Activated T-cell treated with anti-CD3 and anti-CD28 coated beads, Interleukin-2, amount 50 U/mL, for 24 hours (primary cell): ENCODE measurements around the gene PDE10A.

Source experiments
- DNase-seq: peaks from one replicate; pipeline ENCODE4 v3.0.0-alpha.2; 2020
- H3K27ac Mint-ChIP-seq: 2 replicates; pipeline ENCODE4 v1.8.0; 2020; ENCODE audit warnings: mild to moderate bottlenecking, mixed read lengths
- H3K27me3 Mint-ChIP-seq: 2 replicates; pipeline ENCODE4 v1.8.0; 2020; ENCODE audit warnings: mixed read lengths
- H3K36me3 Mint-ChIP-seq: 2 replicates; pipeline ENCODE4 v1.8.0; 2020; ENCODE audit warnings: low read depth, mixed read lengths
- H3K4me1 Mint-ChIP-seq: 2 replicates; pipeline ENCODE4 v1.8.0; 2020; ENCODE audit warnings: low read depth, mixed read lengths
- H3K4me3 Mint-ChIP-seq: 2 replicates; pipeline ENCODE4 v1.8.0; 2020; ENCODE audit warnings: mild to moderate bottlenecking, moderate library complexity, mixed read lengths
- H3K9me3 Mint-ChIP-seq: 2 replicates; pipeline ENCODE4 v1.8.0; 2020; ENCODE audit warnings: mixed read lengths

Gene PDE10A

GRCh38 chr6:165665384-165665672 lies 2.3 kb upstream of the PDE10A start:
- Mint-ChIP-seq H3K4me3 (no peak overlapping the region), H3K27me3 (peaks cover 40% of the 10 kb centered on the region), H3K36me3 (no peaks in the 10 kb centered on the region), H3K9me3 (no peaks in the 10 kb centered on the region), H3K4me1 (peaks cover 8% of the 10 kb centered on the region), H3K27ac (no peak overlapping the region)
- DNase-seq: no peak

GRCh38 chr6:165664559-165665383 lies 1.7 kb upstream of the PDE10A start:
- Mint-ChIP-seq H3K4me3 (no peak overlapping the region), H3K27me3 (peaks cover 45% of the 10 kb centered on the region), H3K9me3 (no peaks in the 10 kb centered on the region), H3K4me1 (peaks cover 8% of the 10 kb centered on the region), H3K36me3 (no peaks in the 10 kb centered on the region), H3K27ac (no peak overlapping the region)
- DNase-seq: no peak

GRCh38 chr6:165663736-165664558 lies 906 bp upstream of the PDE10A start:
- no peaks in the 10 kb centered on the region for H3K36me3 Mint-ChIP-seq
- H3K9me3 Mint-ChIP-seq: no peaks in the 10 kb centered on the region
- no peak for DNase-seq
- H3K4me3 Mint-ChIP-seq: no peak overlapping the region
- H3K27me3 Mint-ChIP-seq: peaks cover 53% of the 10 kb centered on the region
- no peak overlapping the region for H3K27ac Mint-ChIP-seq
- peaks cover 8% of the 10 kb centered on the region for H3K4me1 Mint-ChIP-seq

GRCh38 chr6:165663377-165663735 lies 315 bp upstream of the PDE10A start:
- Mint-ChIP-seq H3K27ac (peak overlapping the region; percentile 40), H3K9me3 (no peaks in the 10 kb centered on the region), H3K4me1 (peaks cover 8% of the 10 kb centered on the region), H3K36me3 (no peaks in the 10 kb centered on the region), H3K27me3 (peaks cover 58% of the 10 kb centered on the region), H3K4me3 (no peak overlapping the region)
- no peak for DNase-seq

- Mint-ChIP-seq H3K4me1 (peaks cover 8% of the 10 kb centered on the region), H3K27ac (no peak overlapping the region), H3K4me3 (no peak overlapping the region), H3K27me3 (peaks cover 66% of the 10 kb centered on the region), H3K9me3 (no peaks in the 10 kb centered on the region), H3K36me3 (no peaks in the 10 kb centered on the region)
- DNase-seq: no peak
These were observed 846 bp downstream of the PDE10A start for GRCh38 chr6:165662041-165662748.

- no peak overlapping the region for H3K27ac Mint-ChIP-seq
- no peak overlapping the region for H3K4me3 Mint-ChIP-seq
- H3K4me1 Mint-ChIP-seq: peaks cover 8% of the 10 kb centered on the region
- no peak for DNase-seq
- peaks cover 63% of the 10 kb centered on the region for H3K27me3 Mint-ChIP-seq
- H3K36me3 Mint-ChIP-seq: no peaks in the 10 kb centered on the region
- H3K9me3 Mint-ChIP-seq: no peaks in the 10 kb centered on the region
These were observed 1.4 kb downstream of the PDE10A start for GRCh38 chr6:165661664-165662025.

DNA sequence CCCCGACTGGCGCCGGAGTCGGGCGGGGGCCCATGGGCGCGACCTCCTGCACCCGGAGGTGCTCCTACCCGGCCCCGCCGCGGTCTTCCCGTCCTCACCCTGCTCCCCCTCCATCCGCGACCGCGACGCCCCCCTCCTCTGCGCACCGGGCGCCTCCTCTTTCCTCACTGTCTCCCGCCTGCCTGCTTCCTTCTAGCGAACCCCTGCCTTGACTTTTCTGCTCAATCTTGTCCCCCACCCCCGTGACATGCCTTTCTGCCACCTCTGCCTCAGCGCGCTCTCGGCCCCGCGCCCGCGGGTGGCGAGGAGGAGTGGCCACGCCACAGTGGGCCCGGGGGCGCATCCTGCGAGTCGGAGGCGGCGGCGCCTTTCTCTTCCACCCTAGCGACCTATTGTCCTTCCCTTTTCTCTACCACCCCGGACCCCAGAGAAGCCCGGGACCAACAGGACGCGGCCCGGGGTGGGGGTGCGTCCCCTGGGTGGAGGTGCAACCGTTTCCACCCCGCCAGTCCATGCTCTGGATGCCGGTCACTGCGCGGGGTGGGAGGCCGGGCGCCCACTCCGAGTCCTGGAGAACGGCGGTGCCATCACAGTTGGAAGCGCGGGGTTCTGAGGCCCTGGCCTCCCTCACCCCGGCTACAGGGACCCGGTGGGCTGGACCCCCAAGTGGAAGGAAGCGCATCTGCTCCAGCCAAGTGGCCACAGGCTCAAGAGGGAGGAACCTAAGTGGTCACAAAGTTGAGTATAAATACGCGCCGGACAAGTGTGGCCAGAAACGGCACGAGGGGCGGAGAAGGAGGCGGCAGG lies 2.0 kb downstream of the PDE10A start:
- peaks cover 59% of the 10 kb centered on the region for H3K27me3 Mint-ChIP-seq
- H3K4me1 Mint-ChIP-seq: peaks cover 8% of the 10 kb centered on the region
- no peaks in the 10 kb centered on the region for H3K9me3 Mint-ChIP-seq
- no peaks in the 10 kb centered on the region for H3K36me3 Mint-ChIP-seq
- DNase-seq: no peak
- no peak overlapping the region for H3K4me3 Mint-ChIP-seq
- no peak overlapping the region for H3K27ac Mint-ChIP-seq

DNA sequence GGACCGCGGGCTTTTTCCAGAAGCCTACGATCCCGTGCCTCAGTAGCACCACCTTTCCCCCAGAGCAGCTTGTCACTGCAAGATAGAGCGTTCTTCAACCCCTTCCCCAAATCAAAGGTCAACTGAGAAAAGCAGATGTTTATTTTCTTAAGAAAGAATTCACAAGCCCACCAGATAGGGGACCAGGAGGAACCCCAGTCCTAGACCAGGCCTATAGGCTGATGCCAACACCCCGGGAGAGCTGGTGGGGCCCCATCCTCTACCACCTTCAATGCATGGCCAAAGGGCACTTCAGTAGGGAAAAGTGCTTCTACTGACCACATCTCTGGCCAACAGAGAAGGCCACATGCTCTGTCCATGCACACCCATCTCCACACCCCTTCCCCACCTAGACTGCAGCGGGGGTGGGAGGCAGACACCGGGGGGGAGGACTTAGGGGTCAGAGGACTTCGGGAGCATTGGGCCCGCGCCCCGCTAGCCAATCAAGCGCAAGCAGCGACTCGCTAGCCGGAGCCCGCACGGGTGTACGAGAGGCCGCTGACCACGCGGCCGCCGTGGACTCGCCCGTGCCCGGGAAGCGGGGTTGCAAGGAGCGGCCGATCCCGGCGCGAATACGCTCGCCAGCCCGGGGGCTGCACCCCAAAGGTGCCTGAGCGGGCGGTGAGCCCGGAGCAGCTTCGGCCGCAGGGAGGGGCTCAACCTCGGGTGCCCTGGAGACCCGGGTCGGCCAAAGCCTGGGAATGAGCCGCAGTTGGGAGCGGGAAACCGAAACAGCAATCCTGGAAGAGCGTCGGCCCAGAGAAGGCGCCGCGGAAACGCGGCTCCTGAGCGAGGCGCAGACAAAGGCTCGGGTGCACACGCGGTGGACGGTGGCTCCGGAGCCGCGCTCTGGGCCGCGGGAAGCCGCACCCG lies 2.8 kb downstream of the PDE10A start:
- no peak for DNase-seq

DNA sequence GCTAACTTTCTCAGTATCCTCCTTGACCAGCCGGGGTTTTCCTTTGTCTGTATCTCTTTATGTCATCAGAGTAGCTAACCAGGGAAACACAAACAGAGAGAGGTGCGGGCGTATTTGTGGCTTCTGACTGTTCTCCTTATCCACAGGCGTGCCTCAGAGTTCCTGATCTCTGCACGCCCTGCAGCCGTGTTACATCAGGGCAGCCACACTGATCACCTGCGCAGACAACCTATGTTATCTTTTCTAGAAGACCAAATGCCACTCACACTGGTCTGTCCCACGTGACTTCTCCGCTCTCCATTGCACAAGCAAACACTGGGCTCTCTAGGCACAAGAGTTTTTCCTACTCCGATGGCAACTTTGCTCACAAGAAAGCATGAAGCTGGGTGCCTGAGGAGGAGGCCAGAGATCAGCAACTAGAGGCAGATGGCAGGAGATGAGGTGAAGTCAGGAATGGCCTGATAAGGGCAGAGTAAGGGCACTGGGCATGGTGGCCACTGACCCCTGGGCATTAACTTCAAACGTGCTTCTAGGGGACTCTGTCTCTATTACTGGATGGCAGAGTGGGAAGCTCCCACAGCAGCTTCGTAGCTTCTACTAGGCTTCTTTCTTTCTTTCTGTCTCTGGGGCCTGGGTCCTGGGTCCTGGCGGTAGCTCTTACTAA lies 4.5 kb downstream of the PDE10A start:
- no peaks in the 10 kb centered on the region for H3K36me3 Mint-ChIP-seq
- no peak overlapping the region for H3K27ac Mint-ChIP-seq
- H3K27me3 Mint-ChIP-seq: peaks cover 38% of the 10 kb centered on the region
- no peak overlapping the region for H3K4me3 Mint-ChIP-seq
- DNase-seq: no peak
- no peaks in the 10 kb centered on the region for H3K9me3 Mint-ChIP-seq
- H3K4me1 Mint-ChIP-seq: peaks cover 3% of the 10 kb centered on the region

More for the DNA sequence above, 2.8 kb downstream of the PDE10A start:
- no peaks in the 10 kb centered on the region for H3K9me3 Mint-ChIP-seq
- H3K27me3 Mint-ChIP-seq: peaks cover 55% of the 10 kb centered on the region
- no peak overlapping the region for H3K4me3 Mint-ChIP-seq
- no peak overlapping the region for H3K27ac Mint-ChIP-seq
- H3K36me3 Mint-ChIP-seq: no peaks in the 10 kb centered on the region
- peaks cover 8% of the 10 kb centered on the region for H3K4me1 Mint-ChIP-seq

GRCh38 chr6:165657325-165657680 lies 5.7 kb downstream of the PDE10A start:
- H3K27me3 Mint-ChIP-seq: peaks cover 35% of the 10 kb centered on the region
- no peak overlapping the region for H3K27ac Mint-ChIP-seq
- no peaks in the 10 kb centered on the region for H3K9me3 Mint-ChIP-seq
- H3K4me1 Mint-ChIP-seq: no peaks in the 10 kb centered on the region
- DNase-seq: no peak
- H3K4me3 Mint-ChIP-seq: no peak overlapping the region
- H3K36me3 Mint-ChIP-seq: no peaks in the 10 kb centered on the region

GRCh38 chr6:165656581-165657324 lies 6.3 kb downstream of the PDE10A start:
- Mint-ChIP-seq H3K4me3 (no peak overlapping the region), H3K4me1 (no peaks in the 10 kb centered on the region), H3K27me3 (peaks cover 32% of the 10 kb centered on the region), H3K9me3 (no peaks in the 10 kb centered on the region), H3K36me3 (no peaks in the 10 kb centered on the region), H3K27ac (no peak overlapping the region)
- no peak for DNase-seq

DNA sequence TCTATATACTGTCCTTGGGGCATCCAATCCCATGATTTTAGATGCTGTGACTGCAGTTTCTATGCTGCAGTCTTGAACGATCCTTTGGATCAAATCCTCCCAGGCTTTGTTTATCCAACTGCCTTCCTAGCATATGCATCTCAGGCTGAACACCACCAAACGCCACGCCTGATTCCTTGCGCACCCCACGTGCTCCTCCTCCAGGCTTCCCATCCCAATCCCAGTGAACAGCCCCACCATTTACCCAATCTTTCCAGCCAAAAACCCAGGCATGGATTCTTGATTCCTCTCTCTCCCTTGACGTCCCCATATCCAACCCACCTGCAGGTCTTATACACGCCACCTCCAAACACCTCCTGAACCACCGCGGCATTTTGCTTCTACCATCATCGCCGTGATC lies 7.8 kb downstream of the PDE10A start:
- Mint-ChIP-seq H3K27me3 (peaks cover 25% of the 10 kb centered on the region), H3K27ac (no peak overlapping the region), H3K9me3 (no peaks in the 10 kb centered on the region), H3K4me1 (no peaks in the 10 kb centered on the region), H3K36me3 (no peaks in the 10 kb centered on the region), H3K4me3 (no peak overlapping the region)
- no peak for DNase-seq

GRCh38 chr6:165654144-165654543 lies 8.9 kb downstream of the PDE10A start:
- Mint-ChIP-seq H3K27me3 (peaks cover 15% of the 10 kb centered on the region), H3K4me1 (no peaks in the 10 kb centered on the region), H3K9me3 (no peaks in the 10 kb centered on the region), H3K27ac (no peak overlapping the region), H3K4me3 (no peak overlapping the region), H3K36me3 (no peaks in the 10 kb centered on the region)
- no peak for DNase-seq
